SK-N-SH (cell line): ENCODE data around the gene C2CD4D. TPM values are rescaled to one million over a fixed set of nuclear protein-coding genes. Genes with fewer than 3 reads are reported as not detected.

Experiments used
- CTCF ChIA-PET: fragments of 300-600, 350-600 bp; formaldehyde crosslinking; extraction: SDS; loops from one replicate; lab custom pipeline; 2021; lab: Yijun Ruan, JAX
- POLR2A ChIA-PET: fragments of 350-600 bp; sonication (Branson Sonifier 250); formaldehyde crosslinking; extraction: SDS; loops from one replicate; lab custom pipeline; 2020; ENCODE audit warnings: antibody characterized with exemption, inconsistent platforms; lab: Yijun Ruan, JAX
- DNase-seq: peaks from one replicate; pipeline ENCODE4 v3.0.0; 2012
- H2AFZ ChIP-seq: fragments of 200-600 bp; sonication (generic); 2 replicates; pipeline ENCODE4 v1.8.1; 2016; ENCODE audit warnings: antibody characterized with exemption, mild to moderate bottlenecking, low read depth
- H3F3A ChIP-seq: fragments of 200-600 bp; sonication (generic); replicated peaks from 2 replicates; pipeline ENCODE3; 2016; ENCODE audit warnings: antibody characterized with exemption, mild to moderate bottlenecking; ENCODE audit not compliant: insufficient read depth
- H3K27ac ChIP-seq, 2 experiments: fragments of 200-500 bp in 1 of 2; fragments of 200-600 bp in 1 of 2; sonication (Bioruptor generic) in 1 of 2; sonication (generic), shearing (Covaris generic) in 1 of 2; 2 replicates each; pipeline versions ENCODE4 v1.5.1 to v1.6.1; 2014 to 2016; ENCODE audit warnings: low read depth in 2 of 2, inconsistent platforms in 1 of 2, low read length in 1 of 2, mild to moderate bottlenecking in 1 of 2, mixed read lengths in 1 of 2
- H3K27me3 ChIP-seq: fragments of 200-600 bp; sonication (generic), shearing (Covaris generic); 2 replicates; pipeline ENCODE4 v1.6.1; 2016; ENCODE audit warnings: mixed run types; ENCODE audit not compliant: insufficient read depth
- H3K36me3 ChIP-seq, 2 experiments: fragments of 200-500 bp in 1 of 2; fragments of 200-600 bp in 1 of 2; sonication (Bioruptor generic) in 1 of 2; sonication (generic) in 1 of 2; replicated peaks in 1 of 2; 2 replicates each; pipeline versions ENCODE3 to v1.5.1; 2014 to 2016; ENCODE audit warnings: low read length in 1 of 2, mild to moderate bottlenecking in 1 of 2; ENCODE audit not compliant: insufficient read depth in 2 of 2, control insufficient read depth in 1 of 2
- H3K4me1 ChIP-seq, 2 experiments: fragments of 200-500 bp in 1 of 2; fragments of 200-600 bp in 1 of 2; sonication (Bioruptor generic) in 1 of 2; sonication (generic), shearing (Covaris generic) in 1 of 2; 2 replicates each; pipeline versions ENCODE4 v1.5.1 to v1.6.1; 2014 to 2016; ENCODE audit warnings: low read depth in 1 of 2, low read length in 1 of 2, mixed run types in 1 of 2; ENCODE audit not compliant: insufficient read depth in 2 of 2, control insufficient read depth in 1 of 2
- H3K4me2 ChIP-seq: fragments of 200-600 bp; sonication (generic), shearing (Covaris generic); 2 replicates; pipeline ENCODE4 v1.6.1; 2017; ENCODE audit warnings: mixed run types
- H3K4me3 ChIP-seq, 2 experiments: fragments of 200-500 bp in 1 of 2; fragments of 200-600 bp in 1 of 2; sonication (Bioruptor generic) in 1 of 2; sonication (generic), shearing (Covaris generic) in 1 of 2; 2 replicates each; pipeline versions ENCODE4 v1.5.1 to v1.8.1; 2014 to 2016; ENCODE audit warnings: low read depth in 2 of 2, inconsistent platforms in 1 of 2, low read length in 1 of 2, mild to moderate bottlenecking in 1 of 2, mixed read lengths in 1 of 2, moderate library complexity in 1 of 2
- H3K79me2 ChIP-seq: fragments of 200-600 bp; sonication (generic); 2 replicates; pipeline ENCODE4 v1.8.1; 2017; ENCODE audit warnings: mild to moderate bottlenecking; ENCODE audit not compliant: insufficient read depth
- H3K9ac ChIP-seq: fragments of 200-600 bp; sonication (generic); 2 replicates; pipeline ENCODE4 v1.6.1; 2017; ENCODE audit warnings: mixed run types
- H3K9me2 ChIP-seq: fragments of 200-600 bp; sonication (generic); 2 replicates; pipeline ENCODE4 v1.6.1; 2017; ENCODE audit warnings: mixed run types
- H3K9me3 ChIP-seq: fragments of 200-600 bp; sonication (generic); 2 replicates; pipeline ENCODE4 v1.6.1; 2017; ENCODE audit warnings: mixed run types, mild to moderate bottlenecking, moderate library complexity
- H4K20me1 ChIP-seq: fragments of 200-600 bp; sonication (generic); 2 replicates; pipeline ENCODE4 v1.6.1; 2017; ENCODE audit warnings: mild to moderate bottlenecking, mixed run types; ENCODE audit not compliant: insufficient read depth
- CHD2 ChIP-seq: fragments of 150-350 bp; IDR thresholded peaks from 2 replicates; pipeline ENCODE4 v1.6.1; 2018; ENCODE audit warnings: low read length; ENCODE audit not compliant: partially characterized antibody
- EZH2phosphoT487 ChIP-seq: fragments of 200-600 bp; sonication (generic); IDR thresholded peaks from 2 replicates; pipeline ENCODE4 v1.6.1; 2017; ENCODE audit warnings: low read depth, mixed run types, mild to moderate bottlenecking, antibody characterized with exemption, moderate library complexity, borderline replicate concordance
- FOSL2 ChIP-seq: IDR thresholded peaks from 2 replicates; pipeline ENCODE4 v1.4.0; 2012; ENCODE audit warnings: low read depth, mild to moderate bottlenecking, moderate library complexity, borderline replicate concordance
- GATA2 ChIP-seq: sonication (generic); formaldehyde crosslinking; IDR thresholded peaks from 2 replicates; pipeline ENCODE4 v1.5.0; 2020; ENCODE audit warnings: mild to moderate bottlenecking, missing genetic modification reagents
- IRF3 ChIP-seq: fragments of 150-350 bp; IDR thresholded peaks from 2 replicates; pipeline ENCODE4 v1.6.1; 2016; ENCODE audit warnings: mild to moderate bottlenecking, low read depth, low read length
- MAX ChIP-seq: IDR thresholded peaks from 2 replicates; pipeline ENCODE4 v1.4.0; 2012; ENCODE audit warnings: low read depth
- MEF2A ChIP-seq: IDR thresholded peaks from 2 replicates; pipeline ENCODE4 v1.4.0; 2012; ENCODE audit warnings: low read depth, borderline replicate concordance
- MXI1 ChIP-seq: IDR thresholded peaks from 2 replicates; pipeline ENCODE4 v1.6.1; 2012; ENCODE audit warnings: mild to moderate bottlenecking, low read depth, low read length, improper control_type of control experiment
- NFIC ChIP-seq: IDR thresholded peaks from 2 replicates; pipeline ENCODE4 v1.4.0; 2012; ENCODE audit warnings: borderline replicate concordance
- PBX3 ChIP-seq: IDR thresholded peaks from 2 replicates; pipeline ENCODE4; 2012
- RAD21 ChIP-seq: IDR thresholded peaks from 2 replicates; pipeline ENCODE4 v1.6.1; 2012; ENCODE audit warnings: mild to moderate bottlenecking, low read length
- REST ChIP-seq: IDR thresholded peaks from 2 replicates; pipeline ENCODE4 v1.6.1; 2012; ENCODE audit warnings: mild to moderate bottlenecking, low read depth, low read length, moderate library complexity
- RFX5 ChIP-seq: IDR thresholded peaks from 2 replicates; pipeline ENCODE4 v1.6.1; 2012; ENCODE audit warnings: mild to moderate bottlenecking, improper control_type of control experiment, low read length
- TAF1 ChIP-seq: IDR thresholded peaks from 2 replicates; pipeline ENCODE4 v1.6.1; 2012; ENCODE audit warnings: low read depth, mild to moderate bottlenecking, low read length, moderate library complexity, borderline replicate concordance
- TCF12 ChIP-seq: IDR thresholded peaks from 2 replicates; pipeline ENCODE4 v1.4.0; 2012
- TEAD4 ChIP-seq: IDR thresholded peaks from 2 replicates; pipeline ENCODE4 v1.4.0; 2012; ENCODE audit warnings: mild to moderate bottlenecking, borderline replicate concordance; ENCODE audit not compliant: insufficient read depth
- WGBS: methylation state at CpG from one replicate; pipeline ENCODE4 v1.1.6; 2017; ENCODE audit warnings: low lambda C conversion rate; 5-methylcytosine and 5-hydroxymethylcytosine counted together
- polyA plus RNA-seq, 3 experiments: library from polyadenylated mRNA; depleted of rRNA; stranded (reverse); fragments of >200 nt; gene quantifications; 2 replicates each; pipeline ENCODE4 v1.2.3, GENCODE V29; 2012

C2CD4D gene
- polyA plus RNA-seq, 1 of the 3 experiments (the other 2 are of a cell fraction): not detected

- POLR2A ChIA-PET: interaction anchor here (1.1 to 1.3 kb wide), 2 partner anchors 28 to 29 kb away, joined by 3 to 6 read pairs; partner anchors contain the start of gene MRPL9
- H3K79me2 ChIP-seq: no peaks in the 10 kb centered on the region
- no peaks in the 10 kb centered on the region for H3K9me3 ChIP-seq
- H3K36me3 ChIP-seq: peaks cover 0 to 4% of the 10 kb centered on the region in 2 experiments
- CTCF ChIA-PET: interaction anchor here (0.6 to 3.0 kb wide), 8 partner anchors 8 to 56 kb away, joined by 3 to 21 read pairs (median 5); partner anchors contain the start of gene MRPL9
- no peak for TF ChIP-seq MEF2A
- peak; percentile 98 for TF ChIP-seq CHD2
- peaks cover 3% of the 10 kb centered on the region for H3F3A ChIP-seq
- no peaks in the 10 kb centered on the region for H4K20me1 ChIP-seq
- under 1% methylated on average over 41 of the region's 52 CpGs for WGBS
- peak overlapping the region; percentile 97 for H2AFZ ChIP-seq
- no peaks in the 10 kb centered on the region for H3K27me3 ChIP-seq
- H3K4me2 ChIP-seq: peak overlapping the region; percentile 84
- peak overlapping the region; percentile 51; the same call in 1 of the 2 replicates for H3K9ac ChIP-seq
- peaks cover 0 to 5% of the 10 kb centered on the region in 2 experiments; a peak in 2 of 4 replicates for H3K4me1 ChIP-seq
- peak overlapping the region in 1 of 2 experiments; percentile 87; a peak in 2 of 4 replicates for H3K27ac ChIP-seq
- H3K4me3 ChIP-seq: peak overlapping the region; percentile 85 to 86
- peak; percentile 79 for DNase-seq
- H3K9me2 ChIP-seq: no peaks in the 10 kb centered on the region
Observed at GRCh38 chr1:151790940-151791651, 48.5 kb downstream of the C2CD4D start.

- Histone ChIP-seq H4K20me1 (no peaks in the 10 kb centered on the region), H3K4me2 (peak within 1 kb of the TSS; percentile 92), H3K27me3 (no peaks in the 10 kb centered on the region), H3K36me3 (peaks cover 0 to 4% of the 10 kb centered on the region in 2 experiments), H3K9me3 (no peaks in the 10 kb centered on the region), H3K27ac (peak within 1 kb of the TSS in 1 of 2 experiments; percentile 88; a peak in 2 of 4 replicates), H2AFZ (peak within 1 kb of the TSS; percentile 97), H3F3A (peaks cover 3% of the 10 kb centered on the region), H3K4me1 (peaks cover 0 to 5% of the 10 kb centered on the region in 2 experiments; a peak in 2 of 4 replicates), H3K9ac (peak within 1 kb of the TSS; percentile 51), H3K79me2 (no peaks in the 10 kb centered on the region), H3K4me3 (peak within 1 kb of the TSS; percentile 85 to 86), H3K9me2 (no peaks in the 10 kb centered on the region)
- CTCF ChIA-PET: interaction anchor here (0.6 to 3.0 kb wide), 16 partner anchors 9 to 97 kb away, joined by 3 to 21 read pairs (median 4); partner anchors contain the start of genes CELF3 and MRPL9
- 2% methylated on average over 57 of the region's 58 CpGs for WGBS
- peak; percentile 98 for DNase-seq
- POLR2A ChIA-PET: interaction anchor here (0.7 to 1.3 kb wide), 5 partner anchors 27 to 74 kb away, joined by 3 to 6 read pairs (median 4); partner anchors contain the start of genes CELF3 and MRPL9
- TF ChIP-seq EZH2phosphoT487 (no peak), TCF12 (peak; percentile 52; the same call in 1 of the 2 replicates), TAF1 (peak; percentile 40; the same call in 1 of the 2 replicates), PBX3 (peak; percentile 100), CHD2 (peak; percentile 91), RFX5 (peak; percentile 86), GATA2 (CRISPR knock-in tag) (peak; percentile 49), IRF3 (peak; percentile 93), FOSL2 (no peak), NFIC (no peak), RAD21 (peak; percentile 17; the same call in 1 of the 2 replicates), MAX (peak; percentile 93), MXI1 (peak; percentile 78), REST (no peak), TEAD4 (no peak)
Observed at GRCh38 chr1:151790071-151790939, 49.3 kb downstream of the C2CD4D start, which contains the start of gene TDRKH. TDRKH (minus strand) TSS chr1:151790500; CDS start chr1:151783022, 7,478 bp downstream.
